Fibroblast of lung (primary cell): Measurements from ENCODE around the gene GUCA1C.

Experiments used
- CTCF ChIP-seq, 2 donors: IDR thresholded peaks in 1 of 2; conservative IDR thresholded peaks in 1 of 2; 1 replicate in 1 of 2; 2 replicates in 1 of 2; pipeline ENCODE4 v1.5.1; 2011 to 2012; ENCODE audit warnings: low read length in 2 of 2, control low read depth in 1 of 2, inconsistent platforms in 1 of 2, low read depth in 1 of 2, mild to moderate bottlenecking in 1 of 2
- EZH2 ChIP-seq: IDR thresholded peaks from 2 replicates; pipeline ENCODE4 v1.5.1; 2012; ENCODE audit warnings: low read length, control low read depth, mild to moderate bottlenecking; ENCODE audit errors: missing control alignments

GRCh38 chr3:108976058-108976457 is 22.4 kb upstream of the GUCA1C start:
- TF ChIP-seq CTCF (conservative IDR thresholded peaks at IDR 0.05 in 1 of 2, IDR thresholded peaks at IDR 0.05 in 1 of 2; ENCODE audit: low read depth in 1 of 2, low read length in 2 of 2) (no peak), EZH2 (no peak)
